ENCODE results near the gene TNS1.

Gene TNS1

DNA sequence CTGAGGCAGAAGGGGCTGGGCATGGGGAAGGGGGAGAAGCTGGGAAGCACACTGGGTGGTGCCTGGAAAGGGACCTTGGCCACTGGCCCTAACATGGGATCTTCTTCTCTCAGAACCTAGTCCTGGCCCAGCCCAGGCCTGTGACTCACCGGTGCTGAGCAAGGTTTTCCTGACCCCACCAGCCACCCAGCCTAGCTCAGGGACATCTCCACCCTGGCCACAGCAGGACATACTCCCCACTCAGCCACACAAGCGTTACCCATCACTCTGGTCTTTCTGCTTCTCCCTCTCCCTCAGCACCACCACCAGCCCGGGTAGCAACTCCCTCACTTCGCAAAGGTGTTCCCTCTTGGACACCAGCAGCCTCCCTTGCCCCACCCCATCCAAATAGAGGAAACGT is 22.8 kb downstream of the TNS1 start:
- TF ChIP-seq EZH2 (IDR thresholded peaks at IDR 0.05) = no peak
- Histone ChIP-seq H3K9ac (ENCODE audit: insufficient read length) (no peak overlapping the region), H3K9me3 (ENCODE audit: low read depth, low read length) (no peaks in the 10 kb centered on the region), H3K27ac (no peak overlapping the region), H3K36me3 (ENCODE audit: insufficient read depth, low read length) (peaks cover 67% of the 10 kb centered on the region), H3K4me3 (no peak overlapping the region)
- DNase-seq (ENCODE audit: low read depth, low spot score) = no peak

DNA sequence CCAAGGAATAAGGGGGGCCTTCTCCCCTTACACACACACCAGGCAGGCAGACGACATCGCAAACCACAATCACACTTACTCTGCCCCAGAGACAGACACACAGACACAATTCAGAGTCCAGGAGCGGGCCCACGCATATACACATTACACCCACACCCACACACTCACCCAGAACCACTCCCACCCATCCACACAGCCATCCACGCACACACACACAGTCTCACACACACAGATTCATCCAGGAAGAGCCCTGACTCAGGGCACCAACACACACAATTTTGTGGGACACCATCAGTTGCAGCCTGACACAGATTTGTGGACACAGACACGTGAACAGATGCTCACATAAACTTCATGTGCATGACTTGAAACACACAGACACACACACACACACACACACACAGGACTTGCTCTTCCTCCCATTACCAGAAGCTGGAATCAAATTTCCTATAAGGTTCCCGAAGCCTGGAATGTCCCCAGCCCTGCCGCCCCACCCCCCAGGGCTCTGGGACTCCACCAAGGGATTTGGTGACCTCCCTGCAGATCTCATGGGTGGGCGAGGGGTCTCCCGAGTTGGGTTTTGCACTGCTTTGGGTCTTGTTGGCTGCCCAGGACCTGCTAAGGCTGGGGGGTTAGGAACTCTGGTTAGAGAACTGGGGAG is 23.5 kb downstream of the TNS1 start:
- Histone ChIP-seq H3K9ac (ENCODE audit: insufficient read length) (no peak overlapping the region), H3K9me3 (ENCODE audit: low read depth, low read length) (no peaks in the 10 kb centered on the region), H3K27ac (no peak overlapping the region), H3K4me3 (no peak overlapping the region), H3K36me3 (ENCODE audit: insufficient read depth, low read length) (peaks cover 69% of the 10 kb centered on the region)
- TF ChIP-seq FOXP2 (optimal IDR thresholded peaks at IDR 0.05; ENCODE audit: control extremely low read depth, extremely low read length, insufficient read depth) = no peak
- no peak for TF ChIP-seq EZH2 (IDR thresholded peaks at IDR 0.05)
- TF ChIP-seq POLR2AphosphoS5 (IDR thresholded peaks at IDR 0.05; ENCODE audit: borderline replicate concordance, low read depth, low read length) = no peak
- no peak for DNase-seq (ENCODE audit: low read depth, low spot score)

DNA sequence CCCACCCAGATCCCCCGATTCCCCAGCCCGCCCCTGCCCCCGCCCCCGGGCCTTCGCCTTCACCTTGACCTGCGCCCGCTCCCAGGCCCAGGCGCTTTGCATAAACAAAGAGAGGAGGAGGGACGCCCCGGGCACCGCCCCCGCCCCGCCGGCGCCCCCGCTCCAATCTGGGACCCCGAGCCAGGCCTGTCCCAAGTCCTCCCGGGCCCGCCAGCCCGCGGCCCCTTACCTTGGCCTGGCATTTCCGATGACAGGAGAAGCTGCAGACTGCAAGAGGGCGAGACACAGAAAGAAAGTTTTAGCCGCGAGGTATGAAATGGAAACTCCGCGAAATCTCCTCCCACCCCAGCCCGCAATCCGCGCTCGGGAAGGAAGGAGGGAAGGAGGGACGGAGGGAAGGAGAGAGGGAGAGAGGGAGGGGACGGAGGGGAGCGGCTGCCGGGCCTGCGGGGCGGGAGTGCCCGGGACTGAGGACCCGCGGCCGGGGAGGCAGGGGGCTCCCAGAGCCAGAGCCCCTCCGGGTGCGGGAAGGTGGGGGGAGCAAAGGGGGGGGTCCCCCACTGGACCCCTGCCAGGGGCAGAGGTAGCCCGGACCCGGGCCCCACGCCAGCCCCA is 24.2 kb downstream of the TNS1 start:
- Histone ChIP-seq H3K9me3 (ENCODE audit: low read depth, low read length) (no peaks in the 10 kb centered on the region), H3K9ac (ENCODE audit: insufficient read length) (no peak overlapping the region), H3K27ac (no peak overlapping the region), H3K4me3 (no peak overlapping the region), H3K36me3 (ENCODE audit: insufficient read depth, low read length) (peaks cover 69% of the 10 kb centered on the region)
- DNase-seq (ENCODE audit: low read depth, low spot score) = no peak
- TF ChIP-seq FOXP2 (optimal IDR thresholded peaks at IDR 0.05; ENCODE audit: control extremely low read depth, extremely low read length, insufficient read depth) (no peak), EZH2 (IDR thresholded peaks at IDR 0.05) (no peak), POLR2AphosphoS5 (IDR thresholded peaks at IDR 0.05; ENCODE audit: borderline replicate concordance, low read depth, low read length) (no peak)

DNA sequence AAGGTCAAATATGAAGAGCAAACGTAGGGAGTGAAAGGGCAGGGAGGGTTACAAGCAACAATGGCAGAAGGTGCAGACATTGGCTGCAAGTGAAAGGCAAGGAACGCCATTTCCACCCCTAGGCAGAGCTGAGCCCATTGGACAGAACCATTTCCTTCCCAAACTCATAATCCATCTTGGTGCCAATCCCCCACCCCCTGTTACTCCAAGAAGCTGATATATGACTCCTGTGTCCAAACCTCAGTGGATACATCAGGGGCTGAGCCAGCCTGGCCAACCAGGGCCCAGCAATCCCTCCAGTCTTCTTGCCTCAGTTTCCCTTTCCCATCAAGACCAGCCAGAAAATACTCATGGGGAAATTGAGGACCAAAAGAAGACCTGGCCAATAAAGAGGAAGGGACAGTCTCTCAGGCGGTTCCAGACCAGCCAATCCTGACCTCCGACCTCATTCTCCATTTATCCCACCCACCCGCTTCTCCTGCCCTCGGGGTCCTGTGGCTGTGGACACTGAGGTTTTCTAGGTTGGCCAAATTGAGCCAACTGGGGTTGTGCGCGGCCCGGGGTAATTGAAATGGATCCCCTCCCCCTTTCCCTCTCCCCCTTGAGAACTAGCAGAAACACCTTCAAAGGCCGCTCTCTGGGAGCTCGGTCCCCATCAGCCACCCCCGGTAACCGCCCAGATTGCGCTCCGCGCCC is 24.8 kb downstream of the TNS1 start:
- DNase-seq (ENCODE audit: low read depth, low spot score) = no peak
- no peak for TF ChIP-seq FOXP2 (optimal IDR thresholded peaks at IDR 0.05; ENCODE audit: control extremely low read depth, extremely low read length, insufficient read depth)
- H3K4me3 ChIP-seq = no peak overlapping the region
- no peak overlapping the region for H3K27ac ChIP-seq
- peaks cover 71% of the 10 kb centered on the region for H3K36me3 ChIP-seq (ENCODE audit: insufficient read depth, low read length)
- H3K9me3 ChIP-seq (ENCODE audit: low read depth, low read length) = no peaks in the 10 kb centered on the region
- no peak overlapping the region for H3K9ac ChIP-seq (ENCODE audit: insufficient read length)

- Histone ChIP-seq H3K4me3 (no peak overlapping the region), H3K27ac (no peak overlapping the region), H3K36me3 (ENCODE audit: insufficient read depth, low read length) (peaks cover 73% of the 10 kb centered on the region), H3K9me3 (ENCODE audit: low read depth, low read length) (no peaks in the 10 kb centered on the region), H3K9ac (ENCODE audit: insufficient read length) (no peak overlapping the region)
- TF ChIP-seq FOXP2 (optimal IDR thresholded peaks at IDR 0.05; ENCODE audit: control extremely low read depth, extremely low read length, insufficient read depth) (no peak), POLR2AphosphoS5 (IDR thresholded peaks at IDR 0.05; ENCODE audit: borderline replicate concordance, low read depth, low read length) (no peak), EZH2 (IDR thresholded peaks at IDR 0.05) (no peak)
- DNase-seq (ENCODE audit: low read depth, low spot score) = no peak
These were observed 26.5 kb downstream of the TNS1 start for GRCh38 chr2:217976301-217976700.

- Histone ChIP-seq H3K27ac (no peak overlapping the region), H3K9me3 (ENCODE audit: low read depth, low read length) (no peaks in the 10 kb centered on the region), H3K36me3 (ENCODE audit: insufficient read depth, low read length) (peaks cover 80% of the 10 kb centered on the region), H3K9ac (ENCODE audit: insufficient read length) (no peak overlapping the region), H3K4me3 (no peak overlapping the region)
- DNase-seq (ENCODE audit: low read depth, low spot score) = no peak
- TF ChIP-seq FOXP2 (optimal IDR thresholded peaks at IDR 0.05; ENCODE audit: control extremely low read depth, extremely low read length, insufficient read depth) (no peak), POLR2AphosphoS5 (IDR thresholded peaks at IDR 0.05; ENCODE audit: borderline replicate concordance, low read depth, low read length) (no peak), EZH2 (IDR thresholded peaks at IDR 0.05) (no peak)
These were observed 27.2 kb downstream of the TNS1 start for GRCh38 chr2:217975626-217976025.

- TF ChIP-seq EZH2 (IDR thresholded peaks at IDR 0.05) = no peak
- no peak for TF ChIP-seq FOXP2 (optimal IDR thresholded peaks at IDR 0.05; ENCODE audit: control extremely low read depth, extremely low read length, insufficient read depth)
- no peak for TF ChIP-seq POLR2AphosphoS5 (IDR thresholded peaks at IDR 0.05; ENCODE audit: borderline replicate concordance, low read depth, low read length)
- no peak overlapping the region for H3K4me3 ChIP-seq
- peaks cover 88% of the 10 kb centered on the region for H3K36me3 ChIP-seq (ENCODE audit: insufficient read depth, low read length)
- peaks cover 8% of the 10 kb centered on the region; the same call in 1 of the 2 replicates for H3K9me3 ChIP-seq (ENCODE audit: low read depth, low read length)
- 0 out of 2 replicates have a peak overlapping the region, but pooled peaks have one; percentile 31 for H3K27ac ChIP-seq
- DNase-seq (ENCODE audit: low read depth, low spot score) = no peak
- H3K9ac ChIP-seq (ENCODE audit: insufficient read length) = no peak overlapping the region
These were observed 28.3 kb downstream of the TNS1 start for GRCh38 chr2:217974389-217975005.

- no peak overlapping the region for H3K27ac ChIP-seq
- no peak for TF ChIP-seq POLR2AphosphoS5 (IDR thresholded peaks at IDR 0.05; ENCODE audit: borderline replicate concordance, low read depth, low read length)
- TF ChIP-seq FOXP2 (optimal IDR thresholded peaks at IDR 0.05; ENCODE audit: control extremely low read depth, extremely low read length, insufficient read depth) = no peak
- no peak for TF ChIP-seq EZH2 (IDR thresholded peaks at IDR 0.05)
- H3K9ac ChIP-seq (ENCODE audit: insufficient read length) = no peak overlapping the region
- H3K4me3 ChIP-seq = no peak overlapping the region
- no peak for DNase-seq (ENCODE audit: low read depth, low spot score)
- H3K9me3 ChIP-seq (ENCODE audit: low read depth, low read length) = peaks cover 10% of the 10 kb centered on the region; the same call in 1 of the 2 replicates
- H3K36me3 ChIP-seq (ENCODE audit: insufficient read depth, low read length) = peaks cover 88% of the 10 kb centered on the region
These were observed 29.6 kb downstream of the TNS1 start for GRCh38 chr2:217973008-217973787.

Data from SK-N-MC (cell line).